H9 (cell line): ENCODE measurements around the gene PYGB. TPM values are rescaled to one million over a fixed set of nuclear protein-coding genes. Genes with fewer than 3 reads are reported as not detected.

Source experiments
- DNase-seq: peaks from one replicate; pipeline ENCODE4 v3.0.0-alpha.2; 2017
- H2AFZ ChIP-seq: one replicate; pipeline ENCODE4 v1.6.1; 2013; ENCODE audit warnings: mild to moderate bottlenecking, low read length, control low read depth, moderate library complexity
- H2AK5ac ChIP-seq: 2 replicates; pipeline ENCODE4 v1.6.1; 2013; ENCODE audit warnings: low read length, control low read depth, mixed read lengths; ENCODE audit not compliant: insufficient read length
- H2BK120ac ChIP-seq: one replicate; pipeline ENCODE4 v1.6.1; 2013; ENCODE audit warnings: low read depth, mild to moderate bottlenecking, low read length, control low read depth, inconsistent platforms; ENCODE audit not compliant: poor library complexity, severe bottlenecking
- H2BK12ac ChIP-seq: 2 replicates; pipeline ENCODE4 v1.6.1; 2013; ENCODE audit warnings: low read length, control low read depth, mixed read lengths, low read depth; ENCODE audit not compliant: insufficient read length
- H2BK15ac ChIP-seq: 2 replicates; pipeline ENCODE4 v1.6.1; 2013; ENCODE audit warnings: low read depth, low read length, control low read depth
- H2BK20ac ChIP-seq: one replicate; pipeline ENCODE4 v1.6.1; 2013; ENCODE audit warnings: low read depth, mild to moderate bottlenecking, low read length, control low read depth, inconsistent platforms; ENCODE audit not compliant: poor library complexity, severe bottlenecking
- H2BK5ac ChIP-seq: 2 replicates; pipeline ENCODE4 v1.6.1; 2013; ENCODE audit warnings: low read length, control low read depth, mixed read lengths; ENCODE audit not compliant: insufficient read length
- H3K14ac ChIP-seq: 2 replicates; pipeline ENCODE4 v1.6.1; 2013; ENCODE audit warnings: low read length, control low read depth; ENCODE audit not compliant: insufficient read depth
- H3K18ac ChIP-seq: 2 replicates; pipeline ENCODE4 v1.6.1; 2013; ENCODE audit warnings: low read depth, mild to moderate bottlenecking, mixed read lengths, low read length, control low read depth; ENCODE audit not compliant: insufficient read length
- H3K23ac ChIP-seq: 2 replicates; pipeline ENCODE4 v1.6.1; 2013; ENCODE audit warnings: low read length, control low read depth, mixed read lengths, low read depth; ENCODE audit not compliant: insufficient read length
- H3K23me2 ChIP-seq: 2 replicates; pipeline ENCODE4 v1.6.1; 2013; ENCODE audit warnings: low read depth, mild to moderate bottlenecking, mixed read lengths, low read length, control low read depth; ENCODE audit not compliant: insufficient read length, poor library complexity, severe bottlenecking
- H3K27ac ChIP-seq: 2 replicates; pipeline ENCODE4 v1.5.1; 2013; ENCODE audit warnings: low read length, control low read depth, mixed read lengths, low read depth; ENCODE audit not compliant: insufficient read length
- H3K27me3 ChIP-seq: 2 replicates; pipeline ENCODE4 v1.6.1; 2013; ENCODE audit warnings: low read length, control low read depth, inconsistent platforms; ENCODE audit not compliant: insufficient read depth
- H3K4ac ChIP-seq: 2 replicates; pipeline ENCODE4 v1.6.1; 2013; ENCODE audit warnings: low read depth, mild to moderate bottlenecking, control low read depth, inconsistent platforms, low read length, moderate library complexity
- H3K4me1 ChIP-seq: 2 replicates; pipeline ENCODE4 v1.6.1; 2013; ENCODE audit warnings: low read length, control low read depth, inconsistent platforms; ENCODE audit not compliant: insufficient read depth
- H3K4me2 ChIP-seq: 2 replicates; pipeline ENCODE4 v1.6.1; 2013; ENCODE audit warnings: low read length, control low read depth, mixed read lengths; ENCODE audit not compliant: insufficient read length, insufficient read depth
- H3K56ac ChIP-seq: 2 replicates; pipeline ENCODE4 v1.6.1; 2013; ENCODE audit warnings: low read depth, mild to moderate bottlenecking, mixed read lengths, low read length, control low read depth; ENCODE audit not compliant: insufficient read length
- H3K79me1 ChIP-seq: 2 replicates; pipeline ENCODE4 v1.6.1; 2013; ENCODE audit warnings: low read depth, mild to moderate bottlenecking, moderate library complexity, low read length, control low read depth, inconsistent platforms; ENCODE audit not compliant: insufficient read depth, poor library complexity, severe bottlenecking
- H3K79me2 ChIP-seq: 2 replicates; pipeline ENCODE4 v1.6.1; 2013; ENCODE audit warnings: low read length, control low read depth, inconsistent platforms; ENCODE audit not compliant: insufficient read depth
- H3K9ac ChIP-seq: 2 replicates; pipeline ENCODE4 v1.6.1; 2013; ENCODE audit warnings: low read length, control low read depth, mixed read lengths; ENCODE audit not compliant: insufficient read length; ENCODE audit errors: extremely low read depth
- H3K9me3 ChIP-seq: one replicate; pipeline ENCODE4 v1.6.1; 2013; ENCODE audit warnings: low read depth, low read length, inconsistent platforms; ENCODE audit not compliant: control insufficient read depth
- H3T11ph ChIP-seq: one replicate; pipeline ENCODE4 v1.6.1; 2013; ENCODE audit warnings: mild to moderate bottlenecking, low read length, control low read depth, inconsistent platforms
- H4K20me1 ChIP-seq: one replicate; pipeline ENCODE4 v1.6.1; 2013; ENCODE audit not compliant: control insufficient read depth, insufficient read length, insufficient read depth
- H4K5ac ChIP-seq: 2 replicates; pipeline ENCODE4 v1.6.1; 2013; ENCODE audit warnings: low read depth, mild to moderate bottlenecking, mixed read lengths, low read length, control low read depth; ENCODE audit not compliant: insufficient read length
- H4K8ac ChIP-seq: replicated peaks from 2 replicates; pipeline ENCODE4 v1.6.1; 2013; ENCODE audit warnings: low read length, control low read depth, mixed read lengths, low read depth; ENCODE audit not compliant: insufficient read length
- H4K91ac ChIP-seq: 2 replicates; pipeline ENCODE4 v1.6.1; 2013; ENCODE audit warnings: low read depth, mild to moderate bottlenecking, moderate library complexity, mixed read lengths, low read length, control low read depth; ENCODE audit not compliant: insufficient read length
- H3K27ac Mint-ChIP-seq, 3 experiments: 2 replicates in 2 of 3; 3 replicates in 1 of 3; pipeline ENCODE4 v1.8.0; 2020 to 2021; ENCODE audit warnings: mixed read lengths in 3 of 3, mild to moderate bottlenecking in 1 of 3, moderate library complexity in 1 of 3
- H3K27me3 Mint-ChIP-seq: 2 replicates; pipeline ENCODE4 v1.8.0; 2021; ENCODE audit warnings: low read depth, mild to moderate bottlenecking, moderate library complexity, mixed read lengths
- H3K36me3 Mint-ChIP-seq, 3 experiments: 2 replicates in 2 of 3; 3 replicates in 1 of 3; pipeline ENCODE4 v1.8.0; 2020 to 2021; ENCODE audit warnings: low read depth in 3 of 3, mixed read lengths in 3 of 3; ENCODE audit not compliant: insufficient read depth in 1 of 3
- H3K4me1 Mint-ChIP-seq, 2 experiments: 2 replicates each; pipeline ENCODE4 v1.8.0; 2020; ENCODE audit warnings: mixed read lengths in 2 of 2
- H3K4me3 Mint-ChIP-seq, 2 experiments: 2 replicates in 1 of 2; 3 replicates in 1 of 2; pipeline ENCODE4 v1.8.0; 2020 to 2021; ENCODE audit warnings: mild to moderate bottlenecking in 2 of 2, mixed read lengths in 2 of 2, moderate library complexity in 1 of 2
- H3K9me3 Mint-ChIP-seq, 2 experiments: 2 replicates in 1 of 2; 3 replicates in 1 of 2; pipeline ENCODE4 v1.8.0; 2020; ENCODE audit warnings: mild to moderate bottlenecking in 2 of 2, mixed read lengths in 2 of 2, moderate library complexity in 1 of 2
- WGBS: extraction: QIAGEN DNeasy Blood & Tissue Kit; methylation state at CpG from one replicate; pipeline ENCODE4 v1.1.7; 2013; ENCODE audit warnings: missing lambda C conversion rate, low lambda C conversion rate, mixed read lengths; ENCODE audit not compliant: insufficient read length; ENCODE audit errors: extremely low coverage; 5-methylcytosine and 5-hydroxymethylcytosine counted together
- total RNA-seq: library from RNA; stranded (reverse); gene quantifications from 2 replicates; pipeline ENCODE4 v1.2.1, GENCODE V29; 2021
- TF ChIP-seq, protein P1 (sequence below): fragments of 200-600 bp; sonication (generic); conservative IDR thresholded peaks from 3 replicates; pipeline ENCODE4 v1.8.0; 2021; ENCODE audit warnings: antibody characterized with exemption, mild to moderate bottlenecking

PYGB gene
- total RNA-seq, 1 experiment from 2014 or later: 46.9 TPM

DNA sequence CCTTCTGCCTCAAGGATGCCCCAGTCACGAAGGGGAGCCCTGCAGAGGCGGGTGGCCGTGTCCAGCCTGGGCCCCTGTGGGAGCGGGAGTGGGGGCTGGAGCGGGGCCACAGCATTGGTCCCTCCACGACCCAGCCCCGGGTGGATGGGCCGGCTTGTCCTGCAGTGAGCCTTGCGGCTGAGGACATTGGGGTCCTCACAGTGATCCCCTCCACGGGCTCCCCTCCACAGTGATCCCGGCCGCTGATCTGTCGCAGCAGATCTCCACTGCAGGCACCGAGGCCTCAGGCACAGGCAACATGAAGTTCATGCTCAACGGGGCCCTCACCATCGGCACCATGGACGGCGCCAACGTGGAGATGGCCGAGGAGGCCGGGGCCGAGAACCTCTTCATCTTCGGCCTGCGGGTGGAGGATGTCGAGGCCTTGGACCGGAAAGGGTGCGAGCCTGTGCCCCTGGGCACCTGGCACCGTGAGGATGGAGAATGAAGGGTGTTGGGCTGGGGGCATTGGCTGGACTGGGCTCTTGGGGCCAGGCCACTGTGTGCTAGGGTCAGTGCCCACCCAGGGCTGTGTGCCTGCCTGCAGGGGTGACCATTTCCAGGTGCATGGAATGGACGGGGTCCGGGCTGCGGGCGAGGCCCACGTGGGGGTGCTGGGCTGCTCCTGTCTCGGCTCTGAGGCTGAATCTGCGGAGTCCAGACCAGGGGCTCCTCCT lies 44.4 kb downstream of the PYGB start:
- Histone ChIP-seq H3T11ph (no peak overlapping the region), H3K9me3 (no peaks in the 10 kb centered on the region), H3K79me1 (no peaks in the 10 kb centered on the region), H4K20me1 (no peaks in the 10 kb centered on the region), H3K27ac (no peak overlapping the region), H4K91ac (no peak overlapping the region), H3K23me2 (no peaks in the 10 kb centered on the region), H3K79me2 (no peaks in the 10 kb centered on the region), H3K27me3 (no peaks in the 10 kb centered on the region), H3K4me2 (no peak overlapping the region), H2BK20ac (no peak overlapping the region), H3K56ac (no peak overlapping the region), H2BK12ac (no peak overlapping the region), H2AK5ac (no peak overlapping the region), H2BK120ac (no peak overlapping the region), H3K23ac (no peak overlapping the region), H2BK15ac (no peak overlapping the region), H2AFZ (no peak overlapping the region), H4K8ac (no peak overlapping the region), H2BK5ac (no peak overlapping the region), H3K14ac (no peak overlapping the region), H3K4me1 (no peaks in the 10 kb centered on the region; the same call in 1 of the 2 replicates), H3K4ac (no peak overlapping the region), H4K5ac (no peak overlapping the region), H3K9ac (no peak overlapping the region), H3K18ac (no peak overlapping the region)
- no peak overlapping the region for H3K4me3 Mint-ChIP-seq
- H3K9me3 Mint-ChIP-seq: no peaks in the 10 kb centered on the region; a peak in 1 of 5 replicates
- no peaks in the 10 kb centered on the region; the same call in 1 of the 2 replicates for H3K27me3 Mint-ChIP-seq
- DNase-seq: no peak
- TF ChIP-seq, protein P1, sequence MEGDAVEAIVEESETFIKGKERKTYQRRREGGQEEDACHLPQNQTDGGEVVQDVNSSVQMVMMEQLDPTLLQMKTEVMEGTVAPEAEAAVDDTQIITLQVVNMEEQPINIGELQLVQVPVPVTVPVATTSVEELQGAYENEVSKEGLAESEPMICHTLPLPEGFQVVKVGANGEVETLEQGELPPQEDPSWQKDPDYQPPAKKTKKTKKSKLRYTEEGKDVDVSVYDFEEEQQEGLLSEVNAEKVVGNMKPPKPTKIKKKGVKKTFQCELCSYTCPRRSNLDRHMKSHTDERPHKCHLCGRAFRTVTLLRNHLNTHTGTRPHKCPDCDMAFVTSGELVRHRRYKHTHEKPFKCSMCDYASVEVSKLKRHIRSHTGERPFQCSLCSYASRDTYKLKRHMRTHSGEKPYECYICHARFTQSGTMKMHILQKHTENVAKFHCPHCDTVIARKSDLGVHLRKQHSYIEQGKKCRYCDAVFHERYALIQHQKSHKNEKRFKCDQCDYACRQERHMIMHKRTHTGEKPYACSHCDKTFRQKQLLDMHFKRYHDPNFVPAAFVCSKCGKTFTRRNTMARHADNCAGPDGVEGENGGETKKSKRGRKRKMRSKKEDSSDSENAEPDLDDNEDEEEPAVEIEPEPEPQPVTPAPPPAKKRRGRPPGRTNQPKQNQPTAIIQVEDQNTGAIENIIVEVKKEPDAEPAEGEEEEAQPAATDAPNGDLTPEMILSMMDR: no peak
- peaks cover 0 to 37% (median 21%) of the 10 kb centered on the region in 3 experiments; a peak in 6 of 7 replicates for H3K36me3 Mint-ChIP-seq
- no CpG with 5 or more reads among the region's 35 CpGs for WGBS
- H3K27ac Mint-ChIP-seq: no peak overlapping the region
- peaks cover 8 to 18% of the 10 kb centered on the region in 2 experiments; a peak in 2 of 4 replicates for H3K4me1 Mint-ChIP-seq
